BJ (cell line): Measurements from ENCODE around the gene TBC1D3H. TPM values are rescaled to one million over a fixed set of nuclear protein-coding genes. Genes with fewer than 3 reads are reported as not detected.
"Not testable (repeated sequence)": the region's sequence is repeated elsewhere in the genome, so short reads cannot be mapped to it uniquely, and the experiment has no call there.

Source experiments
- CTCF ChIA-PET: fragments of 350-600 bp; formaldehyde crosslinking; extraction: SDS; loops from one replicate; lab custom pipeline; 2021; ENCODE audit warnings: antibody characterized with exemption, inconsistent platforms; lab: Yijun Ruan, JAX
- POLR2A ChIA-PET: fragments of 300-600 bp; sonication (Branson Sonifier 250); formaldehyde crosslinking; extraction: SDS; loops from one replicate; lab custom pipeline; 2021; ENCODE audit warnings: antibody characterized with exemption; lab: Charles Lee
- DNase-seq: peaks from one replicate; pipeline ENCODE4 v3.0.0-alpha.2; 2011; ENCODE audit warnings: low read depth
- H3K27me3 ChIP-seq: 2 replicates; pipeline ENCODE4 v1.6.0; 2011; ENCODE audit warnings: low read length; ENCODE audit not compliant: control insufficient read depth, insufficient read depth
- H3K36me3 ChIP-seq: 2 replicates; pipeline ENCODE4 v1.5.1; 2011; ENCODE audit warnings: low read length; ENCODE audit not compliant: control insufficient read depth, insufficient read depth
- H3K4me3 ChIP-seq: 2 replicates; pipeline ENCODE4 v1.5.1; 2011; ENCODE audit warnings: low read depth, mild to moderate bottlenecking, control low read depth, low read length
- polyA minus RNA-seq: library from RNA; depleted of rRNA, polyadenylated mRNA; stranded (reverse); fragments of >200 nt; gene quantifications from 2 replicates; pipeline ENCODE4 v1.2.3, GENCODE V29; 2011; rRNA and poly(A)+ RNA removed
- polyA plus RNA-seq: library from polyadenylated mRNA; depleted of rRNA; stranded (reverse); fragments of >200 nt; gene quantifications from 2 replicates; pipeline ENCODE4 v1.2.3, GENCODE V29; 2011; rRNA removed
- small RNA-seq: library from RNA; depleted of rRNA; stranded (forward); fragments of <200 nt; gene quantifications from one replicate; pipeline ENCODE3, GENCODE V24; 2012; ENCODE audit warnings: low replicate concordance, low read depth; ENCODE audit not compliant: insufficient read length

TBC1D3H gene
- polyA plus RNA-seq (not detected in 2 replicates), polyA minus RNA-seq (not detected in 2 replicates)

GRCh38 chr17:36388385-36389245 lies at the start of gene TBC1D3H:
Gene TBC1D3H, minus strand, starts transcription at chr17:36388435. Its CDS starts 1,540 bp downstream, at chr17:36386895.
- H3K4me3 ChIP-seq, POLR2A ChIA-PET, DNase-seq, CTCF ChIA-PET, H3K36me3 ChIP-seq, H3K27me3 ChIP-seq: not testable (repeated sequence)

- CTCF ChIA-PET = not testable (repeated sequence)
These were observed 40.7 kb upstream of the TBC1D3H start for GRCh38 chr17:36428891-36429290.

GRCh38 chr17:36415180-36415941 lies 27.1 kb upstream of the TBC1D3H start:
- H3K36me3 ChIP-seq, H3K4me3 ChIP-seq, POLR2A ChIA-PET, H3K27me3 ChIP-seq, CTCF ChIA-PET, DNase-seq: not testable (repeated sequence)

More at GRCh38 chr17:36428891-36429290, 40.7 kb upstream of the TBC1D3H start:
- H3K36me3 ChIP-seq, H3K27me3 ChIP-seq, DNase-seq, H3K4me3 ChIP-seq, POLR2A ChIA-PET: not testable (repeated sequence)

- H3K27me3 ChIP-seq, CTCF ChIA-PET, DNase-seq, H3K4me3 ChIP-seq, POLR2A ChIA-PET, H3K36me3 ChIP-seq: not testable (repeated sequence)
These were observed 2.9 kb upstream of the TBC1D3H start for GRCh38 chr17:36390943-36391645.

- CTCF ChIA-PET, DNase-seq, H3K4me3 ChIP-seq, H3K36me3 ChIP-seq, H3K27me3 ChIP-seq, POLR2A ChIA-PET: not testable (repeated sequence)
These were observed 12.3 kb downstream of the TBC1D3H start for GRCh38 chr17:36375938-36376337.

GRCh38 chr17:36362496-36362895 lies 25.7 kb downstream of the TBC1D3H start:
- H3K4me3 ChIP-seq, H3K27me3 ChIP-seq, DNase-seq, POLR2A ChIA-PET, H3K36me3 ChIP-seq, CTCF ChIA-PET: not testable (repeated sequence)

Small RNA genes within 50 kb of the gene (small RNA-seq; reads per million reads assigned to genes)
- gene RNU6-1192P = not detected

Other genes starting within 250 kb of the TBC1D3H start
- 1.4 and 2.3 TPM in 2 replicates for gene TBC1D3B, start 211.8 kb downstream of the TBC1D3H start, polyA plus RNA-seq
- gene CCL3L1, start 191.7 kb downstream of the TBC1D3H start, polyA plus RNA-seq = not detected in 2 replicates
- not detected in 2 replicates for gene CCL4L2, start 177.4 kb downstream of the TBC1D3H start, polyA plus RNA-seq
- gene TBC1D3I, start 123.9 kb downstream of the TBC1D3H start, polyA plus RNA-seq = 0.11 TPM in 1 of 2 replicates, not detected in the other
- not detected in 2 replicates for gene TBC1D3G, start 64.6 kb downstream of the TBC1D3H start, polyA plus RNA-seq
- 43.6 and 68.6 TPM in 2 replicates for gene ZNHIT3, start 98.2 kb upstream of the TBC1D3H start, polyA plus RNA-seq
- 32.9 and 46.9 TPM in 2 replicates for gene MYO19, start 146.4 kb upstream of the TBC1D3H start, polyA plus RNA-seq
- 3.0 and 4.3 TPM in 2 replicates for gene PIGW, start 146.6 kb upstream of the TBC1D3H start, polyA plus RNA-seq
- gene GGNBP2, start 156.5 kb upstream of the TBC1D3H start, polyA plus RNA-seq = 73.7 and 79.8 TPM in 2 replicates
- 5.4 and 8.5 TPM in 2 replicates for gene DHRS11, start 203.4 kb upstream of the TBC1D3H start, polyA plus RNA-seq
- gene MRM1, start 213.1 kb upstream of the TBC1D3H start, polyA plus RNA-seq = 3.0 and 3.9 TPM in 2 replicates